ENCODE data around the gene PPP1R3D.

The PPP1R3D gene

DNA sequence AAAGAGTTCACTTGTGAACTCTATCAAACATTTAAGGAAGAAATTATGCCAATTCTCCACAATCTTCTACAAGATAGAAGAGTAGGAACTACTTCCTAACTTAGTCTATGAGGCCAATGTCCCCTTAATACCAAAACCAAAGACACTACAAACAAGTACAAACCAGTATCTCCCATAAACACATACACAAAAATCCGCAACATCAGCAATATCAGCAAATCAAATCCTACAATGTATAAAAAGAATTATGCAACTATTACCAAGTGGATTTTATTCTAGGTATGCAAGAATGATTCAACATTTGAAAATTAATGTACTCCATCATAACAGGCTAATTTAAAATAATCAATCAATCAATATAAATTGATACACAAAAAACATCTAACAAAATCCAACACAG, 52.1 kb downstream of the PPP1R3D start:
- DNase-seq (ENCODE audit: low read depth), result no peak
- no peak overlapping the region for H3K4me3 ChIP-seq (ENCODE audit: control insufficient read depth, low read depth, low read length)
- TF ChIP-seq, protein P1, sequence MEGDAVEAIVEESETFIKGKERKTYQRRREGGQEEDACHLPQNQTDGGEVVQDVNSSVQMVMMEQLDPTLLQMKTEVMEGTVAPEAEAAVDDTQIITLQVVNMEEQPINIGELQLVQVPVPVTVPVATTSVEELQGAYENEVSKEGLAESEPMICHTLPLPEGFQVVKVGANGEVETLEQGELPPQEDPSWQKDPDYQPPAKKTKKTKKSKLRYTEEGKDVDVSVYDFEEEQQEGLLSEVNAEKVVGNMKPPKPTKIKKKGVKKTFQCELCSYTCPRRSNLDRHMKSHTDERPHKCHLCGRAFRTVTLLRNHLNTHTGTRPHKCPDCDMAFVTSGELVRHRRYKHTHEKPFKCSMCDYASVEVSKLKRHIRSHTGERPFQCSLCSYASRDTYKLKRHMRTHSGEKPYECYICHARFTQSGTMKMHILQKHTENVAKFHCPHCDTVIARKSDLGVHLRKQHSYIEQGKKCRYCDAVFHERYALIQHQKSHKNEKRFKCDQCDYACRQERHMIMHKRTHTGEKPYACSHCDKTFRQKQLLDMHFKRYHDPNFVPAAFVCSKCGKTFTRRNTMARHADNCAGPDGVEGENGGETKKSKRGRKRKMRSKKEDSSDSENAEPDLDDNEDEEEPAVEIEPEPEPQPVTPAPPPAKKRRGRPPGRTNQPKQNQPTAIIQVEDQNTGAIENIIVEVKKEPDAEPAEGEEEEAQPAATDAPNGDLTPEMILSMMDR (IDR thresholded peaks at IDR 0.05; ENCODE audit: control insufficient read depth, insufficient read depth, low read depth, low read length, missing control alignments), result no peak
